CD4-positive, alpha-beta T cell treated with Interleukin-17A for 1 hour (primary cell): Measurements from ENCODE around the gene ATXN2.
"Not testable (repeated sequence)": the region's sequence is repeated elsewhere in the genome, so short reads cannot be mapped to it uniquely, and the experiment has no call there.

ENCODE experiments used
- DNase-seq: peaks from one replicate; pipeline ENCODE4 v3.0.0-alpha.2; 2020

Gene ATXN2, protein sequence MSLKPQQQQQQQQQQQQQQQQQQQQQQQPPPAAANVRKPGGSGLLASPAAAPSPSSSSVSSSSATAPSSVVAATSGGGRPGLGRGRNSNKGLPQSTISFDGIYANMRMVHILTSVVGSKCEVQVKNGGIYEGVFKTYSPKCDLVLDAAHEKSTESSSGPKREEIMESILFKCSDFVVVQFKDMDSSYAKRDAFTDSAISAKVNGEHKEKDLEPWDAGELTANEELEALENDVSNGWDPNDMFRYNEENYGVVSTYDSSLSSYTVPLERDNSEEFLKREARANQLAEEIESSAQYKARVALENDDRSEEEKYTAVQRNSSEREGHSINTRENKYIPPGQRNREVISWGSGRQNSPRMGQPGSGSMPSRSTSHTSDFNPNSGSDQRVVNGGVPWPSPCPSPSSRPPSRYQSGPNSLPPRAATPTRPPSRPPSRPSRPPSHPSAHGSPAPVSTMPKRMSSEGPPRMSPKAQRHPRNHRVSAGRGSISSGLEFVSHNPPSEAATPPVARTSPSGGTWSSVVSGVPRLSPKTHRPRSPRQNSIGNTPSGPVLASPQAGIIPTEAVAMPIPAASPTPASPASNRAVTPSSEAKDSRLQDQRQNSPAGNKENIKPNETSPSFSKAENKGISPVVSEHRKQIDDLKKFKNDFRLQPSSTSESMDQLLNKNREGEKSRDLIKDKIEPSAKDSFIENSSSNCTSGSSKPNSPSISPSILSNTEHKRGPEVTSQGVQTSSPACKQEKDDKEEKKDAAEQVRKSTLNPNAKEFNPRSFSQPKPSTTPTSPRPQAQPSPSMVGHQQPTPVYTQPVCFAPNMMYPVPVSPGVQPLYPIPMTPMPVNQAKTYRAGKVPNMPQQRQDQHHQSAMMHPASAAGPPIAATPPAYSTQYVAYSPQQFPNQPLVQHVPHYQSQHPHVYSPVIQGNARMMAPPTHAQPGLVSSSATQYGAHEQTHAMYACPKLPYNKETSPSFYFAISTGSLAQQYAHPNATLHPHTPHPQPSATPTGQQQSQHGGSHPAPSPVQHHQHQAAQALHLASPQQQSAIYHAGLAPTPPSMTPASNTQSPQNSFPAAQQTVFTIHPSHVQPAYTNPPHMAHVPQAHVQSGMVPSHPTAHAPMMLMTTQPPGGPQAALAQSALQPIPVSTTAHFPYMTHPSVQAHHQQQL

DNA sequence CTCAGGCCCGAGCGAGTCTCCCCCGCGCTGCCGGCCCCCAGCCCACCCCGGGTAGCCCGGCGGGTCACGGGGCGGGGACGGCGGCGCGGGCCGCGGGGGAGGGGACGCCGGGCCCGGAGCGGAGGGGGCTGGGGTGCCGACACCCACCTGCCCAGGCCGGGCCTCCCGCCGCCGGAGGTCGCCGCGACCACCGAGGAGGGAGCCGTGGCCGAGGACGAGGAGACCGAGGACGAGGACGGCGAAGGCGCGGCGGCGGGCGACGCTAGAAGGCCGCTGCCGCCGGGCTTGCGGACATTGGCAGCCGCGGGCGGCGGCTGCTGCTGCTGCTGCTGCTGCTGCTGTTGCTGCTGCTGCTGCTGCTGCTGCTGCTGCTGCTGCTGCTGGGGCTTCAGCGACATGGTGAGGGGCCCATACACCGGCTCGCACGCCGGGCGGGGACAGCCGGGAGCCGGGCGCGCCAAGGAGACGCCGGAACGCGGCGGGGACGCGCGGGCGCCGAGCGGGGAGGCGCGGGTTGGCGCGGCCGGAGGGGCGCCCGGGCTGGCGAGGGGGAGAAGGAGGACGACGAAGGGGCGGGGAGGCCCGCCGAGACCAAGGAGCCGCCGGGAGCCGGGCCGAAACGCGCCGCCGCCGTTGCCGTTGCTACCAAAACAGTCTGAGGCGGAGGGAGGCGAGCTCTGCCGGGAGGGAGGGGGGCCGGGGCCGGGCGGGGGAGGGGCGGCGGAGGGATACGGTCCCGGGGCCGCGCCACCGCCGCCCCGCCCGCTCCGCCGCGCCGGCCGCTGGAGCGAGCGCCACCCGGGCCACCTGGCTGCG lies at the start of gene ATXN2:
ATXN2 (minus strand) TSS at position 679 of the 816 bp plus-strand sequence; CDS start at position 398, 281 bp downstream.
- DNase-seq, result peak; percentile 79

DNA sequence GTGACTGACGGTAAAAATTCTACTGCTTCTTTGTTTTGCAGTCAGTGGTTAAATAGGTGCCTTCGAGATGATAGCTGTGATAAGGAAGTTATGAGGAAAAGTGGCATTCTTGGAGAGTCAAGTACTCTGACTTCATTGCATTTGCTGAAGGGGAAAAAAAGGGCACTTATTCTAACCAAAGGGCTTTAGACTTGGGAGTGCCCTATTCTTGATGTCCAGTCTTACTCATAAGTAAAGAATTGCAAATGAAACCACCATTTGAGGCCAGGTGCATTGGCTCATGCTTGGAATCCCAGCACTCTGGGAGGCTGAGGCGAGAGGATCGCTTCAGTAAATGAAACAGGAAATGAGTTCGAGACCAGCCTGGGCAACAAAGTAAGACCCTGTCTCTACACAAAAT lies 46.3 kb upstream of the ATXN2 start:
- DNase-seq, result no peak

DNA sequence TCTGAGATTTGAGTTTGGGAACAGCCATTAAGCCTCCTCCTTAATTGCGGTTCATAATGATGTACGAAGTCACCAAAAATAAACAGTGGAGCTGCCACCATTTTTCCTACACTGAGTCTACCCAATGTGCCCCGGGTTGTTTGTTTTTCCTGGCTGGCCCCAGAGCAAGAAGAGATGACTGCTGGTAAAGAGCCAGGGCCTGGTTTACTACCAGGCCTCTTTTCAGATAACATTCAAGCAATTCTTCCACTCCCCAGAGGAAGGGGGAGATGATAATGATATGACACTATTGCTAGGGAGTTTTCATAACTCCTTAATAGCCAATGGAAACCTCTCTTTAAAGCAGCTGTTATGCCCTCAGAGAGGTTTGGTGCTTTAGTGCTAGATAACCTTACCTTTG lies 44.3 kb upstream of the ATXN2 start:
- no peak for DNase-seq

DNA sequence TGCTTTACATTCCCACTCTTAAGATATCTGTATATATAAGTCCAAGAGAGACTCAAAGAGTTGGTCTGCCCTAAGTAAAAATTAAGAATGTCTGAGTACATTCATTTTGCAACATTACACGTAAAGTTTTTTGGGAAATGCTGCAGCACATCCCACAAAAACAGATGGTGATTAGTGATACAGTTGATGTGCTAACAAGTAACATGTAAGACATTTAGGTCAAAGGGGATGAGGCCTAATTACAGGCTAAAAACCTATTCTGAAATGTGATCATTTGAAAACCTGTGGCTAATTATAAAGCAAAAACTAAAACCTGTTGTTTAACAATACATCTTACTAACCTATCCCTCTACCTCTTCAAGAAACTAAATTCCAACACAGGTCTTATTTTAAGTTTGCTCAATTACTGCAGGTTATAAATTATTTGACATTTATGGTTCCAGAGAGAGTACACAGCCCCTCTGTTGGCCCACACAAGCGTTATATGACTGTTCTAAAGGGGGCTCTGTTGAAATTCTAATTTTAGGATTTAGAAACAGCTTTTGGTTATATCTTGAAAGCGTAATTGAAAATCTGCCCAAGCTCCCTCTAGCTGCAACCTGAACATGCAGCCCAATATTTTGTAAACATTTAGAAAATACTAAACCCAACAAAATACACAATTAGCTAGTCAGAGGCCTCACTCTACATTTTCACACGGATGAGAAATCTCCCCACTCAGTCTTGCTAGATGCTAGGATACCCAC lies 43.7 kb upstream of the ATXN2 start:
- DNase-seq, result no peak

DNA sequence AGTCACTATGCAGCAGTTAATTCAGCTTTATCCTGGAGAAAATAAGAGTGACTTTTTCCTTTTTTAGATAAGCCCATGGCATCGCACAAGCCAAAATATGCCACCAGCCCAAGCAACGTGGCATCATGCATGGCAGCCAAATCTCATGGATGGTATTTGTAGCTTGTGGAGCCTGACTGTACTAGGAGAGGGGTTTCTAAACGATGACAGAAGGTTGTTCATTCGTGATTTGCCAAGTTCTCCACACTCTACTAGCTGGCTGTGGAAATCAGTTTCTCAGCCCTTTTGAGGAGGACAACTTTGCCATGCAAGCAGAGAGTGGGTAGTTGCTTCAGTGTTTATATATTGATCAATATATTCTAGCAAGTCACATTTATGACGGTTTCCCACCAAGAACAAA lies 41.4 kb upstream of the ATXN2 start:
- no peak for DNase-seq

DNA sequence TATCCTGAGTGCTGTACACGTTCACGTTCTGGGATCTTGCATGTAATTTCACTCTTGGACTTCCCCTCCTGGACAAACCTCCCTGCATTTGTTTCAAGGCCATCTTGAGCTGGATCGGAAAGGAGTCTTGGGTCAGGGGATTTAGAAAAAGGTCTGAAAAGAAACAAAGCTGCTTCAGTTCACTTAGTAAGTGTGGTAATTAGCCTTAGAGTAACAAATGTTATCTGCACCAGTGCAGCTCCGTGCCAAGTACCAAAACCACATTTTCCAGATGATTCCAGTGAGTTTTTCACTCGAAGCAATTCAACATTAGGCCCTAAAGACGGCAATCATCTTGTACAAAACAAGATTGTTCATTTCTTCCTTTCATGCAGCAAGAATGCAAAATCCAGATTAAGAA lies 39.4 kb upstream of the ATXN2 start:
- no peak for DNase-seq

DNA sequence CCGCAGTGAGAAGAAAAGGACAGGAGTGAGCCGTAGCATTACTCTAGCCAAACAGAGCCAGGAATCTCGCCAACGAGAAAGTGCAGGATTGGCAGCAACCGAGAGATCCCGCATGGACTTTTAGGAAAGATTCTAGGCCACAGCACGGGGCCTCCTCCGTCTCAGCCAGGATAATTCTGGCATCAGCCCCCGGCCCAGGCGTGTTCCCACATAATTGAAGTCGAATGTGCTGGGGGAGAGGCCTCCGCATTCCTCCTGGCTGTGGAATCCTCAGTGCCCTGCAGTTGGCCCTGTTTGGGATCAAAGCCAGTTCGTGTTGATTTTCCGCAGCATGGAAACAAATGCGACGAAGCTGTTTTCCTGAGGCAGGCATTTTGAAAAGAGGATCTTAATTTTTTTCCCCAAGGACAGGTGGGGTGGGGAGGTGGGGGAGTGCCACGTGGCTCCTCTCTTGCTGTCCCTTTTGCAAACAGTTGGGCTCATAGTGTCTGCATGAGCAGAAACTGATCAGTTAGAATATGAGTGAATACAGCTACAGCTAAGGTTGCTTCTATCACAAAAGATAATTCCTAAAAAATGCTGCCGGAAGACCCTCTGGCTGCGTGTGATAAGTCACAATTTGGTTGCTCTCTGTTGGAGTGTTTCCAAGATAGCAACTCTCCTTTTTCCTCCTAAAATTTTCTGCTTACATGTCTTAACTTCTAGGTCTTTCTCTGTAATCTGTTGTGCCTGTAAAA lies 37.3 kb upstream of the ATXN2 start:
- DNase-seq, result no peak

DNA sequence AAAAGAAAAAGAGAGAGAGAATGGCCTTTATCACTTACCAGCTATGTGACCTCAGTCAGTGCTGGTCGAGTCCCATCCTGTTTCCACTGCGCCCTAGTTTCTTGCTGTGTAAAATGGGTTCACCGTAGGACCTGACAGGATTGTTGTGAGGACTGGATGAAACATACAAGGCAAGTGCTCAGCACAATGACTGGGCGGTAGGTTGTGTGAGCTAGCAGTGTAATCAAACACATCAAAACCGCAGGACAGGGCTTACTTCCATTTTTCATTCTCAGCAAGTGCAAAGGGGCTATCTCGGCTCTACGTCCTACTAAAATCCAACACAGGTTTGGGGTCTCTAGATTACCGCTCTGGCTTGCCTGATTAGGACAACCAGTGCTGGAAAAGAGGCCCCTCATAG lies 36.4 kb upstream of the ATXN2 start:
- DNase-seq, result no peak

DNA sequence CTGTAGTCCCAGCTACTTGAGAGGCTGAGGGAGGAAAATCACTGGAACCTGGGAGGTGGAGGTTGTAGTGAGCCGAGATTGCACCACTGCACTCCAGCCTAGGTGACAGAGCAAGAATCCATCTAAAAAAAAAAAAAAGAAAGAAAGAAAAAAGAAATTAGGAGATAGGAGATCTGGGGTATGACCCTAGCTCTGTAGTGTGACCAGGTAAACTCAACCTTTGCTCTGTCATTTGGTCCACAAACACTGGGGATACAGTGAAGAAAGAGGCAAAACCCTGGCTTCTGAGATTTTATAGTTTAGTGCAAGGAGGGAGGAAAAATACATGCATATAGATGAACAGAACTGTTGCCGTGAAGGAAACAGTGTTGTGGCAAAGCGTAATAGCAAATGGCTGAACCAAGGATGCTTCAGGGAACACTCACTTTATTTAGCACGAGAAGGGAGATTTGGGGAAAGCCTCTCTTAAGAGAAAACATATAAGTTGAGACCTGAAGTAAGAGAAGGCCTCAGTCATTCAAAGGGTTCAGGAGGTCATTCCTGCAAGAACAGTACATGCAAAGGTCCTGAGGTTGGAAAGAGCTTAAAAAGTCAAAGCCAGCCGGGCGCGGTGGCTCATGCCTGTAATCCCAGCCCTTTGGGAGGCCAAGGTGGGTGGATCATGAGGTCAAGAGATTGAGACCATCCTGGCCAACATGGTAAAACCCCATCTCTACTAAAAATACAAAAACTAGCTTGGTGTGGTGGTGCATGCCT lies 29.6 kb upstream of the ATXN2 start:
- DNase-seq, result no peak

DNA sequence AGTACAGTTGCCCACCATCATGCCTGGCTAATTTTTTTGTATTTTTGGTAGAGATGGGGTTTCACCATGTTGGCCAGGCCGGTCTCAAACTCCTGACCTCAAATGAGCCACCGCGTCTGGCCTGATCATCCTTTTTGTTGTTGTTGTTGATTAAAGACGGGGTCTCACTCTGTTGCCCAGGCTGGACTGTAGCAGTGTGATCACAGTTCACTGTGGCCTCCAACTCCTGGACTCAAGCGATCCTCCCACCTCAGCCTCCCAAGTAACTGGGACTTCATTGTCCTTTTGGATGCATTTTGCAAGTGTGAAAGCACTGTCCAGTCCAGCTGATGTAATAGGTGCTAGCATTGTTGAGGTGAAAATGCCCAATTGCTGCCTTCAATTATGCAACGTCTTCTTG lies 27.1 kb upstream of the ATXN2 start:
- DNase-seq, result no peak

DNA sequence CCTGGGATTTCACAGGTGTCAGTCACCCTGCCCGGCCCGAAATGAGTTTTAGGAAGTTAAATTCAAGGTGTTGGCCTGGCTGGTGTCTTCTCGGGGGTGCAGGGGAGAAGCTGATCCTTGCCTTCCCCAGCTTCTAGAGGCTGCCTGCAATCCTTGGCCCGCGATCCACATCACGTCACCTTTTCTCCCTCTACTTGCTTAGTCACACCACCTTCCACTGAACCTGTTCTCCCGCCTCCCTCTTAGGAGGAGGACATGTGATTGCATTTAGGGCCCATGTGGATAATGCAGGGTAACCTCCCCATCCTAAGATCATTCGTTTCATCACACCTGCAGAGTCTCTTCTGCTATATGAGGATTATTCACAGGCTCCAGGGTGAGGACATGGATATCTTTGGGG lies 25.4 kb upstream of the ATXN2 start:
- no peak for DNase-seq

DNA sequence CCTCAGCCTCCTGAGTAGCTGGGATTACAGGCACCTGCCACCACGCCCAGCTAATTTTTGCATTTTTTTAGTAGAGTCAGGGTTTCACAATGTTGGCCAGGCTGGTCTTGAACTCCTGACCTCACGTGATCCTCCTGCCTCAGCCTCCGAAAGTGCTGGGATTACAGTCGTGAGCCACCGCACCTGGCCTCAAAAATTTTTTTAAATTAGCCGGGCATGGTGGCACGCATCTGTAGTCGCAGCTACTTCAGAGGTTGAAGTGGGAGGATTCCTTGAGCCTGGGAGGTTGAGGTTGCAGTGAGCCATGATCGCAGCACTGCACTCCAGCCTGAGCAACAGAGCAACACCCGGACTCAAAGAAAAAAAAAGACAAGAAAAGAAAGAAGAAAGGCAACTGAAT lies 18.7 kb upstream of the ATXN2 start:
- not testable (repeated sequence) for DNase-seq

DNA sequence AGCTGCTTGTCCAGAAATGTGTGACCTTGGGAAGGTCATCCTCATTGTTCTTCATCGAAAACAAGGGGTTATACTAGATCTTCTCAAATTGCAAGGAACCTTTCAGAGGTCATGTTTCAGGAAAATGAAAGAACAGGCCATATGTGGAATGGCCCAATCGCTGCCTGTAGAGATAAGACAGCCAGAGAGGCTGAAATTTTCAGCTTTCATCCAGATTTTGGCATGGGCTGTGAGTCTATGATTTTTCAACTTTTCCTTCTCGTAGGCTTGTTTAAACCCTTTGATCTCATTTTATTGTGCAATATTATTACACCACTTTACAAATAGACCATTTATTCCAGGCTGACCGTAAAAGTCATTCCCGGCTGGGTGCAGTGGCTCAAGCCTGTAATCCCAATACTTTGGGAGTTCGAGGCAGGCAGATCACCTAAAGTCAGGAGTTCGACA lies 17.1 kb upstream of the ATXN2 start:
- no peak for DNase-seq

DNA sequence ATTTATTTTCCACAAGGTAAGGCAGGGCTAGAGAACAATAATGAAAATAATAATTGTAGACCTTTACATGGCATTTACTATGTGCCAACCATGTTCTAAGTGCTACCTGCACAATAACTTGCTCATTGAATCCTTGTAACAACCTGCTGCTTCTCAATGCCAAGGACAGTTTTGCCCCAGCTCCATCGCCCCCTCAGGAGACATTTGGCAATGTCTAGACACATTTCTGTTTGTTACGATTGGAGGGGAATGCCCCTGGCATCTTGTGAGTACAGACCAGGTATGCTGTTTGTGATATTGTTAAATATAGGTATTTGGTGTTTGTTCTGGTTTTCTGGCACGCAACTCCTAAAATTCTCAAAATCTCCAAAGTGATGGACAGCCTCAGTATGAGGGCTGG lies 8.1 kb upstream of the ATXN2 start:
- no peak for DNase-seq

DNA sequence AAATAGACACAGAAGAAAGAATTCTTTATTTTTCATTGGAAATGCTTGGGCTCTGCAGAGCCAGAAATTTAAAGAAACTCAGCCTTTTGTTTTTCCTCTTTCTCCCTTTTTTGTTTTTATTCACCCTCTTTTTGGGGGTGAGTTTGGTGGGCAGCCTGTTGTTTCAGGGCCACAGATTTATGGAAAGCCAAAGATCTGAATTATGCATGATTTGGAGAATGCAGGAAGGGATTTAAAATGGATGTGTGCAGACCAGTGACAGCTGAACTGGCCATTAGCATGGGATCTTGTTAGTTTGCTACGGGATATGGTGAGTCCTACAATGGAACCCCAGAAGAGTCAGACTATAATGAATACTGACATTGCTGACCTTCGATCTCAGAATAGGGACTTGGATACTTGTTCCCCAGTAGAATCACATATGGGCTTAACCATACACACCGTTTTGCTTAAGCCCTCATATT lies 7.7 kb upstream of the ATXN2 start:
- no peak for DNase-seq

DNA sequence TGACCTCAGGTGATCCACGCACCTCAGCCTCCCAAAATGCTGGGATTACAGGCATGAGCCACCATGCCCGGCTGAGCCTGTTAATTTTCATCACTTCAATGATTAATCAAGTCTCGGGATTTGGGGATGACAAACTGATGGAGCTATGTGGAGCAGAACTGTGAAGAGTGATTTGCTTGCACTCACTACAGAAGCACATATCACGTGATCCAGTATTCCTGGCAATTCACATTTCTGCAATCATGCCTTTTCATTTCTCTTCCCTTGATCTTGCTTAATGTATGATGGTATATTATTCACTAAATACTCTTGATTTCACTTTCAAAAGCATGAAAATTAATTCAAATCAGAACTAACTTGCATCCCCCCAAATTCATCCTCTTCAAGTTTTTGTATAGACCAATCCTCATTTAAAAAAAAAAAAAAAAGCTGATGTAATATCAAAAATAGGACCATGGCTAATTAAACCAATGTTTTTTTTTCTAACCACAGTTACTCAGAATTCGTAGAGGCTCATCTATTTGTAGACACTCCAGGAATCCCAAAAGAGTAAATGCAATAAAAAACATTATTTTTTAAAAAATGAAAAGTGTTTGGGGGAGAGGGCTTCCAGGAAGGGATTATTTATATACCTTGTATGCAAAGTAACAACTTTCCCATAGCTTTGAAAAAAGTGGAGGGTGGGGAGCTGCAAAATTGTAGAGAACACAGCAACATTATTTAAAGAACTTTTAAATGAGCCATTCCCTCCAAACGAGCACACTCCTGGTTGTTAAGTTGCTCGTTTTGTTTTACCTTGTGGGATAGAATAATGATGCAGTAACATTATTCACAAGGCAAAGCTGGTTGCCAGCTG lies 7.0 kb upstream of the ATXN2 start:
- DNase-seq, result no peak

DNA sequence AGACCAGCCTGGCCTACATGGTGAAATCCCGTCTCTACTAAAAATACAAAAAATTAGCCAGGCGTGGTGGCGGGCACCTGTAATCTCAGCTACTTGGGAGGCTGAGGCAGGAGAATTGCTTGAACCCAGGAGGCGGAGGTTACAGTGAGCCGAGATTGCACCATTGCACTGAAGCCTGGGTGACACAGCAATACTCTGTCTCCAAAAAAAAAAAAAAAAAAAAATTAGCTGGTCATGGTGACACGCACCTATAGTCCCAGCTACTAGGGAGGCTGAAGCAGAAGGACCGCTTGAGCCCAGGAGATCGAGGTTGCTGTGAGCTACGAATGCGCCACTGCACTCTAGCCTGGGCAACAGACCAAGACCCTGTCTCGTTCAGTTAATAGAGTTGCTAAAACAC lies 3.7 kb upstream of the ATXN2 start:
- not testable (repeated sequence) for DNase-seq

DNA sequence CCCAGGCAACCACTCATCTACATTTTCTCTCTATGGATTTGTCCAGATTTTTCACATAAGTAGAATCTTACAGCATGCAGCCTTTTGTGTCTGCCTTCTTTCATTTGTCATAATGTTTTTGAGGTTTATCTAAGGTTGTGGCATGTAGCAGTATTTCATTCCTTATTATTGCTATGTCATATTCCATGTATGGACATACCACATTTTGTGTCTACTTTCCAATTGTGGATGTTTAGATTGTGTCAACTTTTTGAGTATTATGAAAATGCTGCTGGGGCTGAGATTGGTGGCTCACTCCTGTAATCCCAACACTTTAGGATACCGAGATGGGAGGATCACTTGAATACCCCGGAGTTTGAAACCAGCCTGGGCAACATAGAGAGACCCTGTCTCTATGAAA lies 3.2 kb upstream of the ATXN2 start:
- no peak for DNase-seq

DNA sequence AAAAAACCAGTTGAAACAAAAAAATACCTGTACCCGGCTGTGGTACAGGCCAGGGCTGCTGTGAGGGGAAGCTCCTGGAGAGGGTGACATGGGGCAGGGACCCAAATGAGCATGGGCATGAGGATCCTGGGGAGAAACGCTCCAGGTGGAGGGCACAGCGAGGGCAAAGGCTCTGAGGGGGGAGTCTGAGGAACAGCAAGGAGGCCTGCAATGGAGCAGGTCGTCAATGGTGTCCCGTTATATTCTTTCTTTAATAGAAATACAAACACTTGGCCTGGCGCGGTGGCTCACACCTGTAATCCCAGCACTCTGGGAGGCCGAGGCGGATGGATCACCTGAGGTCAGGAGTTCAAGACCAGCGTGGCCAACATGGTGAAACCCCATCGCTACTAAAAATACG lies 1.9 kb upstream of the ATXN2 start:
- DNase-seq, result not testable (repeated sequence)
